ENCODE results near the gene KREMEN1.

GRCh38 chr22:29078869-29079207, 6.0 kb downstream of the KREMEN1 start:
- no peak for TF ChIP-seq CTCF (conservative IDR thresholded peaks at IDR 0.05; ENCODE audit: low read depth in 2 of 2)
- TF ChIP-seq EZH2phosphoT487 (IDR thresholded peaks at IDR 0.05; ENCODE audit: unreplicated experiment) = no peak
- TF ChIP-seq EZH2 (IDR thresholded peaks at IDR 0.05; ENCODE audit: low read depth, unreplicated experiment) = no peak
- no peak for TF ChIP-seq POLR2AphosphoS5 (IDR thresholded peaks at IDR 0.05; ENCODE audit: low read depth)
